Gastroesophageal sphincter (tissue), 3 donors: ENCODE measurements around the gene CDPF1.

ENCODE experiments used
- CTCF ChIP-seq, 4 experiments: fragments of 200-600 bp in 2 of 4; fragments of 450-650 bp in 2 of 4; sonication (generic) in 1 of 4; IDR thresholded peaks; one replicate each; pipeline ENCODE4 v1.5.1; 2017 to 2019; ENCODE audit warnings: antibody characterized with exemption in 4 of 4, mild to moderate bottlenecking in 2 of 4, moderate library complexity in 2 of 4
- POLR2AphosphoS5 ChIP-seq: sonication (generic); formaldehyde crosslinking; IDR thresholded peaks from one replicate; pipeline ENCODE4 v1.6.1; 2017; ENCODE audit warnings: antibody characterized with exemption

GRCh38 chr22:46267431-46268279 is 17.6 kb upstream of the CDPF1 start, which contains the start of gene TTC38:
- TF ChIP-seq CTCF (IDR thresholded peaks at IDR 0.05) (peak in 1 of 4 experiments; percentile 37), POLR2AphosphoS5 (peak; percentile 71)
